Skin epidermis (tissue), 12 donors: Measurements from ENCODE around the gene NEK3.
"Not testable (repeated sequence)": the region's sequence is repeated elsewhere in the genome, so short reads cannot be mapped to it uniquely, and the experiment has no call there.

Experiments
- H3K27ac ChIP-seq, 21 experiments: fragments of 200-600 bp; sonication (generic) in 11 of 21; one replicate each; pipeline ENCODE4 v1.5.0; 2020; ENCODE audit warnings: mild to moderate bottlenecking in 3 of 21, inconsistent platforms in 2 of 21, moderate library complexity in 2 of 21
- H3K4me3 ChIP-seq, 7 experiments: fragments of 200-600 bp; sonication (generic) in 2 of 7; one replicate each; pipeline ENCODE4 v1.5.0; 2020; ENCODE audit warnings: inconsistent platforms in 2 of 7, mild to moderate bottlenecking in 2 of 7, moderate library complexity in 1 of 7

NEK3 gene

DNA sequence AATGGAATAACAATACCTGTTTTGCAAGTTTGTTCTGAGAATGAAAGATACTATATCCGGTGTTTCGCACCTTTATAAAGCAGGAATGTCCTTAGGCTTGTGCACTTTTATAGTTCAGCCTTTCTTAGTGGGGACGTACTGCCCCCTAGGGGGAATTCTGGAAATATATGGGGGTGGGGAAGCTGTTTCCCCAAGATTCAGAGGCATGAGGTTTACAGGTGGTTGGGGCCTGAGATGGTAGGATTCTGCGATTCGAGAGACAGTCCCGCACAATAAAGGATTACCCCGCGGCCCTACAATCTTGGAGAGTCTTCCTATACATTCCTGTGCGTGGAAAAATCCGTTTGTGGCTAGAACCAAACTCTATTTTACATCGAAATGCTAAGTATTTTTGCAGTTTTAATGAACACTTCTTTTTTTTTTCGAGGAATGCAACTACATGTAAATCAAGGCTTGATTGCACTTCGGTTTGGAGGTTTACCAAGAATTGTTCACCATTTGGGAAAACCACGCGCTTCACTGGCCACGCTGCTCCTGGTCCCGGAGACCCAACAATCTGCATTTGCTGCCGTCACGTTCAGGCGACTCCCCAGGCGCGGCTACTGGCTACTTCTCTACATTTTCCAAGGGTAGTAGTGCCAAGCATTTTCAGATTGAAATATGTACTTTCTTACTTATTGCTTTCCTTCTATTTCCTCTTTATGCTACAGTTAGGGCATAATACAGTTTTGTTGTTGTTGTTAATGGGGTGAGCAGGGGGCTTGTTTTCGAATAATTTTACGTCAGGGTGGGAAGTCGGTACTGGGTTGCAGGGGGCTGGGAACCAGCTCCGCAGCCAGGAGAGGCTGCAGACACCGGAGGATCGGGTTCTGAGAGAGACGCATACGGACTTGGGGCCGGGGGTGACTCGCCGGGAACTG is 31.4 kb downstream of the NEK3 start:
- H3K27ac ChIP-seq, result peak overlapping the region in 4 of 21 experiments; percentile 2 to 32 (median 22)
- peak overlapping the region; percentile 46 to 64 (median 56) for H3K4me3 ChIP-seq

DNA sequence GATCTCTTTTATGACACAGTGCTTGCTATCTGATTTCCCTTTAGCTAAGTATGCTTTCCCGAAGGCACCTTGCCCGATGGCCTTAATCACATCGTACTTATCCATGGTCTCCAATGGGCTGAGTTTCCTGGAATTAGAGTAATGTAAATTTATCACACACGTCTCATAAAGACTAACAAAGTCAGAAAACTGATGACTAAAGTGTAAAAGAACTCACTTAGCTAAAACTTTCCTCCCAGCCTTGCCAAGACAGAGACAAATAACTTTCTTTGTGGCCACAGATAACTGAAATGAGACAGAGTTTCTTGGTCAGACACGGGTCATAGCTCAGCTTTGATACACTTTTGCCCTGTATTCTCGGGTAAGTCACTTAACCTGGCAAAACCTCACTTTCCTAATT is 32.0 kb downstream of the NEK3 start:
- H3K27ac ChIP-seq, result peak overlapping the region in 1 of 21 experiments; percentile 2
- H3K4me3 ChIP-seq, result no peak overlapping the region

DNA sequence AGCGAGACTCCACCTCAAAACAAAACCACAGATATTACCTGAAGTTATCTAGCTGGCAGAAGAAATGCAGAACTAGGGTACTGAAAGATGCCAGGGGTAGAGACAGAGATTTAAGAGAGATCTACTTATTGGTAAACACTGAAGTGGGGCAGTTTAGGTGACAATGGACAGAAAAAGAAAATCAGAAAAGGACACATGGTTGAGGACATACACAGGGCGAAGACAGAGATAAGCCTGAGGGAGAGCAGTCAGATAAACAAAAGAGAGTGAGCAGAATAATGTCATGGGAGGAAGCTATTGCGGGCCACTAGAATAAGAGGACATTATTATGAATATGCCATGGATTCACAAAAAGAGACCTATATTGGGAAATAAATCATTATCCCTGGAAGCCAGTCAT is 33.9 kb downstream of the NEK3 start:
- Histone ChIP-seq H3K27ac (no peak overlapping the region), H3K4me3 (no peak overlapping the region)

DNA sequence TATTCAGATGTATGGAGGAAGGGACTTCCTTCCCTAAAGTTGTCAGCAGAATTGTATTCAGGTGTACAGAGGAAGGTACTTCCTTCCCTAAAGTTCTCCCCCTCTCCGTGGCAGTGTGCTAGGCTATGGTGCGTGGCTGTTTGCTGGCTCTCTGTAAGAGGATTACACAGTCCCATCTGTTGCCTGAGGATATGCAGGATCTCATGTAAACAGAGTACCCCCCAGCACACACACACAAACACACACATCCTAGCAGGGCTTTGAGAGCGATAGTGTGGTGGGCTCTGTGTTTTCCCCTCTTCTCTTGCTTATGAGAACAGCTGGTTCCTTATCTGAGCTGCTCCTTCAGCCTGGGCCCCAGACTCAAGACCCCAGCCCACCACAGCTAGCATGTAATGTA is 40.8 kb downstream of the NEK3 start:
- no peak overlapping the region for H3K27ac ChIP-seq

DNA sequence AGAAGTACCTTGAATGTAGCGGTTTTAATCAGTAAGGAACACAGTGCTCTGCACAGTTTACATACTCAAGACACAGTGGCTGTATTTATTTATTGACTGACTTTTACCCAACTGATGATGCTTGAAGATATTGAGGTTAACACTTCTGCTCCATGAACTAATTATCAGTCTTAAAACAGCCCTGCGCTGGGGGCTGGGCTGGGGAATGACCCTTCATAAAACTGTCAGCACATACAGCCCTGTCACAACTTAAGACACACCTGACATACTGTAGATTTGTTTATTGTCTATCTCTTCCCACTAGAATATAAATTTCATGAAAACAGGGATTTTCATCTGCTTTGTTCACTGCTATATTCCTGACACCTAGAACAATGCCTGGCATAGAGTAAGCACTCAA is 41.3 kb downstream of the NEK3 start:
- Histone ChIP-seq H3K27ac (no peak overlapping the region), H3K4me3 (no peak overlapping the region)

More for the DNA sequence above, 40.8 kb downstream of the NEK3 start:
- no peak overlapping the region for H3K4me3 ChIP-seq

DNA sequence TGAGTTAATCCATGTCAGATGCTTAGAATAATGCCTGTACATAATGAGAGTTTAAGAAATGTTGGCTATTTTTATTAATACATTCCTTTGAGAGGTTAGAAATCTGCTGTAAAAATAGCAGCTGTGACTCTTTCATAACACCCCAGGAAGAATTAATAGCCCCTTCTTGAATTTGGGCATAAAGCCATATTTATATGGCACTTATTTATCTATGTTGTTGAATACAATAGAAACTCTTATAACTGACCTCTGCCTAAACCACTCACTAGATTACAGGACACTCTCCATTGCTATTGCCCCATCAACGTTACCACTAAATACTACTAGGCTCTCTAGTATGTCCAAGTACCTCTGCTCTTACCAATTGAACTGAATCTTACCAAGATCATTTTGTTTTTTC is 46.8 kb downstream of the NEK3 start:
- no peak overlapping the region for H3K27ac ChIP-seq
- no peak overlapping the region for H3K4me3 ChIP-seq

DNA sequence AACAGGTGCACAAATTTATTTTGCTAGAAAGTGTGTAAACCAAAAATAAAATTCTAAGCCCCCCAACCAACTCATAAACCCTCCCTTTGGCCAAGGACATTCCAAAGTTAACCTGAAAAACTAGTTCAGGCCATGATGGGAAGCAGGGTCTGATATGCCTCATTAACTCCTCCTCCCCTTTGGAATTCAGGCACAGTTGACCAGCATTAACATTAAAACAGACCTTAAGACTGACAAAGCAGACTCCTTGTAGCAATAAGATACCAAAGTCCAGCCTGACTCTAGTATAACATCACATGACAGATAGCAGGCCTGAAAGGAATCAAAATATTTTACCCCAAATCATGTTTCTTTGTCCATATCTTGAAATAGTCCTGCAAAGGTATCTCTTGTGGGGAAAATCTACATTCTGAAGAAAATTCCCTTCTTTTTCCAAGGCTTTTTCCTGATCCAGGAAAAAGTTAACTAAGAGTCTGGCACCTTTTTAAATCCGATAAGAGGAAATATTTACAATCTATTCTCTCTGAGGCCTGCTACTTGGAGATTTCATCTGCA is 50.2 kb downstream of the NEK3 start:
- Histone ChIP-seq H3K4me3 (no peak overlapping the region), H3K27ac (no peak overlapping the region)

DNA sequence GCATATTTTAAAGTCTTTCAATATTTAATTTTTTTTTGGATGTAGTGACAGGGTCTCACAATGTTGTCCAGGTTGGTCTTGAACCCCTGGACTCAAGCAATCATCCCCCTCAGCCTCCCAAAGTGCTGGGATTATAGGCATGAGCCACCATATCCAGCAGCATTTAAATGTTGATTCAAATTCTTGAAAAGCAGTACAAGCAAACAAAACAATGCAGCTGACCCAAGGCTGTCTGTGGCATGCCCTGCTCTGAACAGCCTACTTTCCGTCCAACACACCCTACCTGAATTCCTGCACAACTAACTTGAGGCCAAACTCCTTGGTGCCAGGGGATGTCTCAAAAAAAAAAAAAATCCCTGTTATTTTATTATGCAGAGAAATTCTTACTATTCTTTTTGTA is 53.6 kb downstream of the NEK3 start:
- no peak overlapping the region for H3K27ac ChIP-seq
- no peak overlapping the region for H3K4me3 ChIP-seq

DNA sequence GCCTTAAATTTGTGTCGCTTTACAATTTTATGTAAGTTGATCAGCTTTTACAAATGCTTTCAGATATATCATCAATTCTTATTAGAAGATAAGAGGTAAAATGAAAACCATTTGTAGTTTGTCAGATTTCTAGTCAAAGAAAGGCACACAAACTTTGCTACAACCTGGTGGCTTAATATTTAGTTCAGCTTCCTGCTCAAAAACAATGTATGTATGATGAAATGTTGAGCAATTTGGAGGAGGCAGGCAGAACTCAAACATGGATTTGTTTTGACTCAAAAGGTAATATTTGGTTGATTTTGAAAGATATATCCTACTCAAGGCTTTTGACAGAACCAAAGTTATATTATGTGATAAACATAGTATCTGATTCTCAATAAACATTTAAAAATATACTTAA is 54.8 kb downstream of the NEK3 start:
- Histone ChIP-seq H3K27ac (no peak overlapping the region), H3K4me3 (no peak overlapping the region)

DNA sequence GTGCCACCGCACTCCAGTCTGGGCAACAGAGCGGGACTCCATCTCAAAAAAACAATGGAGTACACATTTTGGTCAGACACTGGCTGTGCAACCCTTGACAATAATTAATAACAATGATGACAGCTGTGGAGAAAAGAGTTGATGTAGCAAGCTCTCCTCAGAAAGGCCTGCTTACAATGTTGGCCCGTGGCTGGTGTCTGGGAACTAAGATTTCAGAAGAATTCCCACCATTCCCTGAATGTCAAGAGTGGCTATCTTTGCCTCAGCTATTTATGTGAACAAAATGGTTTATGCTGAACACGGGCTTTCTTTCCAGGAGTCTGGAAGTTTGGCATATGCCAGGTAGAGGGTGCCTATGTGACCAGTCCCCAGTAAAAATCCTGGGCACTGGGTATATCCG is 56.0 kb downstream of the NEK3 start:
- Histone ChIP-seq H3K27ac (no peak overlapping the region), H3K4me3 (no peak overlapping the region)

DNA sequence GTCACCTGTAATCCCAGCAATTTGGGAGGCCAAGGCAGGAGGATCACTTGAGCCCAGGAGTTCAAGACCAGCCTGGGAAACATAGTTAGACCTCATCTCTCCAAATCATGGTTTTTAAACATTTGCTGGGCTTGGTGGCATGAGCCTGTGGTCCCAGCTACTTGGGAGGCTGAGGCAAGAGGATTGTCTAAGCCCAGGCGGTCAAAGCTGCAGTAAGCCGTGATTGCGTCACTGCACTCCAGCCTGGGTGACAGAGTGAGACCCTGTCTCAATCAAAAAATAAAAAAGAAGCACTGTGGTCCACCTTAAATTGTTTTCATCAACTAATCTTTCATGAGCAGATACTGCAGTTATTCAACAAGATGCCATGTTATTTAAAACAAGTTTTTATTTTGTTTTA is 57.0 kb downstream of the NEK3 start:
- not testable (repeated sequence) for H3K4me3 ChIP-seq, H3K27ac ChIP-seq

DNA sequence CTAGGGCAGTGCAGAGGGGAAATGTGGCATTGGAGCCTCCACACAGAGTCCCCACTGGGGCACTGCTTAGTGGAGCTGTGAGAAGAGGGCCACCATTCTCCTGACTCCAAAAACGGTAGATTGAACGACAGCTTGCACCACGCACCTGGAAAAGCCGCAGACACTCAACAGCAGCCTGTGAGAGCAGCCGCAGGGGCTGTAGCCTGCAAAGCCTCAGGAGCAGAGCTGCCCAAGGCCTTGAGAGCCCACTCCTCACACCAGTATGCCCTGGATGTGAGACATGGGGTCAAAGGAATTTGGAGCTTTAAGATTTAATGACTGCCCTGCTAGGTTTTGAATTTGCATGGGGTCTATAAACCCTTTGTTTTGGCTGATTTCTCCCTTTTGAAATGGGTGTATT is 62.2 kb downstream of the NEK3 start:
- Histone ChIP-seq H3K27ac (no peak overlapping the region), H3K4me3 (no peak overlapping the region)

DNA sequence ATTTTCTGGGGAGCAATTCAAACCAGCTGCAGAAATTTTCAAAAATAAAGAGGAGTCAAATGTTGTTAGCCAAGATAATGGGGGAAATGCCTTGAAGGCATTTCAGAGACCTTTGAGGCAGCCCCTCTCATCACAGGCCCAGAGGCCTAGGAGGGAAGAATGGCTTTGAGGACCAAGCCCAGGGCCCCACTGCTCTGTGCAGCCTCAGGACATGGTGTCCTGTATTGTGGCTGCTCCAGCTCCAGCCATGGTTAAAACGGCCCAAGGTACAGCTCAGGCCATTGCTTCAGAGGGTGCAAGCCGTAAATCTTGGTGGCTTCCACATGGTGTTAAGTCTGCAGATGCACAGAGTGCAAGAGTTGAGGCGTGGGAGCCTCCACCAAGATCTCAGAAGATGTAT is 62.6 kb downstream of the NEK3 start:
- Histone ChIP-seq H3K27ac (no peak overlapping the region), H3K4me3 (no peak overlapping the region)

DNA sequence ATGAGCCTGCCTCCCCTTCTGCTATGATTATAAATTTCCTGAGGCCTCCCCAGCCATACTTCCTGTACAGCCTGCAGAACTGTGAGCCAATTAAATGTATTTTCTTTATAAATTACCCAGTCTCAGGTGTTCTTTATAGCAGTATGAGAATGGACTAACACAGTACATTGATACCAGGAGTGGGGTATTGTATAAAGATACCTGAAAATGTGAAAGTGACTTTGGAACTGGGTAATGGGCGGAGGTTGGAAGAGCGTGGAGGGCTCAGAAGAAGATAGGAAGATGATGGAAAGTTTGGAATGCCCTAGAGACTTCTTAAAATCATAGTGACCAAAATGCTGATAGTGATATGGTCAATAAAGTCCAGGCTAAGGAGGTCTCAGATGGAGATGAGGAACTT is 63.3 kb downstream of the NEK3 start:
- no peak overlapping the region for H3K27ac ChIP-seq
- no peak overlapping the region for H3K4me3 ChIP-seq

DNA sequence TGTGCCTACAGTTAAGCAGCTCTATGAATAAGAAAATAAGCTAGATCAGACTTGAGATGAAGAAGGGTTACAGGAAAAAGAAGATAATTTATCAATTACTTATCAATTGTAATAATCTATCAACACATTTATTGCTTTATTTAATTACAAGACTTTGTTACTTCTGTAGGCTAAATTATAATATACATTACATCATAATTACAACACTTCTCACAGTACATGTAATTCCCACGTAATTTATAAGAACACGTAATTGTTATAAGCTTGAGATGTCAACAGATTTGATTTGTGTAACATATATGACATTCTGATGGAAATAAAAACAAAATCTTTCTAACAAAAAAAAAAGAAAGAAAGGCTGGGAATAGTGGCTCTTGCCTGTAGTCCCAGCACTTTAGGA is 67.3 kb downstream of the NEK3 start:
- Histone ChIP-seq H3K27ac (no peak overlapping the region), H3K4me3 (no peak overlapping the region)

DNA sequence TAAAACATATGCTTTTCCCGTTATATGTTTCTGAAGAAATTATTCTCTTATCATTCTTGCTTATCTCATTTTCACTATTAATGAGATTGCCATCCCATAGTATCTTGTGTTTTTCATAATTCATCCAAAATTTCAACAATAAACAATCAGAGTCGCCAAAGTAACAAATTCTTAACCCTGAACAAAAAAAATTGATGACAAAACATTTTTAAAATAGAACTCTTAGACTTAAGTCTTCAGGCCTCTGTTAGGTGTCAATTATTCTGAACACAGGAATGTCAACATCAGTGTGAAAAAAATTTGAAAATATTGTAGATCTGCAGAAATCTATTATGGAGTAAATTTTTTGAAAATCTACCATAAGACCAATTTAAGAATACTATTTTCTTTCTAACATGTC is 67.9 kb downstream of the NEK3 start:
- no peak overlapping the region for H3K27ac ChIP-seq

DNA sequence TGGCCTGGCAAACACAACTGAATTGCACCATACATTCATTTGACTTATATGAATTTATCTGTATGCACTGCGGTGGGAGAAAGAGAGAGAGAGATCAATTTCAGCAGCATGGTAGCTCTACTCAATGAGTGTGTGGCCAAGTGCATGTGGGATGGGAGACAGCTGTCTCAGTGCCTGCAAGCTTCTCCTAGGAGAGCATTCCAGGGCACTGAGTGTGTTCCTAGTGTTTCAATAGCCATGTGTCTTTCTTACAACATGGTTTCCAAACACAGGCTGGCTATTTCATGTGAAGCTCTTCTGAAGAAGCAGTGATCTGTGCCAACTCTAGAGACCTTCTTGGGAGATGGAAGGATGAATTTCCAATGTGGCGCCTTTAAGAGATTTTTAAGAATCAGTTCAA is 74.0 kb downstream of the NEK3 start:
- Histone ChIP-seq H3K4me3 (no peak overlapping the region), H3K27ac (no peak overlapping the region)

More for the DNA sequence above, 67.9 kb downstream of the NEK3 start:
- H3K4me3 ChIP-seq, result no peak overlapping the region

DNA sequence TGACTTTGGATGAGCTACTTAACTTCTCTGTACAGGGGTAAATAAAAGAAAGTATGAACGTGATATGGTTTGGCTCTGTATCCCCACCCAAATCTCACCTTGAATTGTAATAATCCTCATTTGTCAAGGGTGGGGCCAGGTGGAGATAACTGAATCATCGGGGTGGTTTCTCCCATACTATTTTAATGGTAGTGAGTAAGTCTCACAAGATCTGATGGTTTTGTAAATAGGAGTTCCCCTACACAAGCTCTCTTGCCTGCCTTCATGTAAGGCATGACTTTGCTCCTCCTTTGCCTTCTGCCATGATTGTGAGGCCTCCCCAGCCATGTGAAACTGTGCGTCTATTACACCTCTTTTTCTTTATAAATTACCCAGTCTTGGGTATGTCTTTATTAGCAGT is 74.4 kb downstream of the NEK3 start:
- H3K4me3 ChIP-seq, H3K27ac ChIP-seq: not testable (repeated sequence)
